Measurements from ENCODE around the gene LBX2.
A peak's percentile ranks its signal among the peaks of the same experiment; 100 is the strongest.

The LBX2 gene

GRCh38 chr2:74505448-74506246 lies 6.2 kb upstream of the LBX2 start:
- FAIRE-seq (no peak), DNase-seq (ENCODE audit: insufficient read length, low spot score) (no peak)

- DNase-seq (ENCODE audit: insufficient read length, low spot score) (no peak), FAIRE-seq (no peak)
Observed at GRCh38 chr2:74504591-74504990, 5.2 kb upstream of the LBX2 start.

GRCh38 chr2:74503506-74504475 lies 4.4 kb upstream of the LBX2 start:
- DNase-seq (ENCODE audit: insufficient read length, low spot score) (no peak), FAIRE-seq (no peak)

GRCh38 chr2:74502720-74503505 lies 3.5 kb upstream of the LBX2 start:
- DNase-seq (ENCODE audit: insufficient read length, low spot score) = peak; percentile 93

GRCh38 chr2:74502147-74502719 lies 2.8 kb upstream of the LBX2 start:
- FAIRE-seq (no peak), DNase-seq (ENCODE audit: insufficient read length, low spot score) (no peak)

More at GRCh38 chr2:74502720-74503505, 3.5 kb upstream of the LBX2 start:
- peak; percentile 36 for FAIRE-seq

GRCh38 chr2:74501335-74502071 lies 2.1 kb upstream of the LBX2 start:
- FAIRE-seq (no peak), DNase-seq (ENCODE audit: insufficient read length, low spot score) (no peak)

- no peak for FAIRE-seq
- DNase-seq (ENCODE audit: insufficient read length, low spot score) = no peak
Observed at GRCh38 chr2:74500578-74500946, 1.2 kb upstream of the LBX2 start.

GRCh38 chr2:74499940-74500577 lies 656 bp upstream of the LBX2 start:
- DNase-seq (ENCODE audit: insufficient read length, low spot score) = no peak
- no peak for FAIRE-seq

- DNase-seq (ENCODE audit: insufficient read length, low spot score) (no peak), FAIRE-seq (no peak)
Observed at GRCh38 chr2:74498500-74499266, 720 bp downstream of the LBX2 start.

GRCh38 chr2:74497777-74498499 lies 1.5 kb downstream of the LBX2 start:
- FAIRE-seq (no peak), DNase-seq (ENCODE audit: insufficient read length, low spot score) (no peak)

GRCh38 chr2:74496997-74497776 lies 2.2 kb downstream of the LBX2 start:
- no peak for DNase-seq (ENCODE audit: insufficient read length, low spot score)
- no peak for FAIRE-seq

- FAIRE-seq = no peak
Observed at GRCh38 chr2:74495440-74495839, 4.0 kb downstream of the LBX2 start.

GRCh38 chr2:74493546-74493945 lies 5.9 kb downstream of the LBX2 start:
- FAIRE-seq = no peak
- no peak for DNase-seq (ENCODE audit: insufficient read length, low spot score)

More at GRCh38 chr2:74495440-74495839, 4.0 kb downstream of the LBX2 start:
- DNase-seq (ENCODE audit: insufficient read length, low spot score) = no peak

- no peak for DNase-seq (ENCODE audit: insufficient read length, low spot score)
- FAIRE-seq = no peak
Observed at GRCh38 chr2:74491648-74492544, 7.5 kb downstream of the LBX2 start.

- DNase-seq (ENCODE audit: insufficient read length, low spot score) (no peak), FAIRE-seq (no peak)
Observed at GRCh38 chr2:74489906-74490305, 9.5 kb downstream of the LBX2 start.
